ENCODE data around the gene ARV1. TPM values are rescaled to one million over a fixed set of nuclear protein-coding genes. Genes with fewer than 3 reads are reported as not detected.

Gene ARV1
- polyA plus RNA-seq, 1 donor from 2014 or later, result 63.4 TPM

DNA sequence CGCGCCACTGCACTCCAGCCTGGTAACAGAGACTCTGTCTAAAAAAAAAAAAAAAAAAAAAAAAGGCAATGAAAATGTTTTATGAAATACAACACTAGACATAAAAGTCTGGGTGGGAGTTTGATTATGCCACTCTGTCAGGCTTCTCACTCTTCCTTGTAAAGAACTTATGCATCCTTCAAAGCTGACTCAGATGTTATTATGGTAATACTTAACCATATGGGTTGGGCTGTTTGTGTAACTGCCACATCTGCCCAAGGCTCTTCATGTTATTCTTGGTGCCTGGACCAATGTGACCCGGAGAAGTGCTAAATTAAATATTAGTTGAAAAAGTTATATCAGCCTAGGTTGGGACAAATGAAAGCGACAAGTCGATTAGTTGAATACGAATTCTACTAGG is 37.3 kb downstream of the ARV1 start:
- no peaks in the 10 kb centered on the region for H3K27me3 ChIP-seq (ENCODE audit: insufficient read depth, low read depth, low read length)
- no peaks in the 10 kb centered on the region for H3K36me3 ChIP-seq (ENCODE audit: insufficient read depth, low read length)
- H3K79me2 ChIP-seq (replicated peaks; ENCODE audit: insufficient read depth, low read length), result no peaks in the 10 kb centered on the region
- H3F3A ChIP-seq (ENCODE audit: insufficient read depth, low read length, poor library complexity, severe bottlenecking), result no peaks in the 10 kb centered on the region
- no peak overlapping the region for H3K9ac ChIP-seq (ENCODE audit: low read length)
- no peak overlapping the region for H3K27ac ChIP-seq (ENCODE audit: low read length)
- H4K20me1 ChIP-seq (ENCODE audit: insufficient read depth), result no peaks in the 10 kb centered on the region
- no peak overlapping the region for H2AFZ ChIP-seq (ENCODE audit: low read depth, low read length)
- H3K9me2 ChIP-seq (ENCODE audit: insufficient read depth, low read length), result no peaks in the 10 kb centered on the region
- TF ChIP-seq MXI1 (conservative IDR thresholded peaks at IDR 0.05; ENCODE audit: poor library complexity, severe bottlenecking) (no peak), RAD21 (conservative IDR thresholded peaks at IDR 0.05) (no peak)
- H3K4me2 ChIP-seq (ENCODE audit: low read length), result no peak overlapping the region
- H3K4me3 ChIP-seq (ENCODE audit: low read length), result no peak overlapping the region
- no peaks in the 10 kb centered on the region for H3K9me3 ChIP-seq (ENCODE audit: low read length)

GRCh38 chr1:231016966-231017365 is 38.1 kb downstream of the ARV1 start:
- Histone ChIP-seq H3K79me2 (replicated peaks; ENCODE audit: insufficient read depth, low read length) (no peaks in the 10 kb centered on the region), H3K4me2 (ENCODE audit: low read length) (no peak overlapping the region), H3K9me2 (ENCODE audit: insufficient read depth, low read length) (no peaks in the 10 kb centered on the region), H2AFZ (ENCODE audit: low read depth, low read length) (no peak overlapping the region), H3F3A (ENCODE audit: insufficient read depth, low read length, poor library complexity, severe bottlenecking) (no peaks in the 10 kb centered on the region), H3K9ac (ENCODE audit: low read length) (no peak overlapping the region), H3K4me3 (ENCODE audit: low read length) (no peak overlapping the region), H4K20me1 (ENCODE audit: insufficient read depth) (no peaks in the 10 kb centered on the region), H3K27me3 (ENCODE audit: insufficient read depth, low read depth, low read length) (no peaks in the 10 kb centered on the region), H3K27ac (ENCODE audit: low read length) (no peak overlapping the region), H3K36me3 (ENCODE audit: insufficient read depth, low read length) (no peaks in the 10 kb centered on the region), H3K9me3 (ENCODE audit: low read length) (no peaks in the 10 kb centered on the region)
- TF ChIP-seq MXI1 (conservative IDR thresholded peaks at IDR 0.05; ENCODE audit: poor library complexity, severe bottlenecking) (no peak), POLR2AphosphoS5 (IDR thresholded peaks at IDR 0.05) (no peak), TAF1 (IDR thresholded peaks at IDR 0.05; ENCODE audit: low read depth) (no peak), RAD21 (conservative IDR thresholded peaks at IDR 0.05) (no peak), SMC3 (conservative IDR thresholded peaks at IDR 0.05; ENCODE audit: poor library complexity) (no peak), EP300 (conservative IDR thresholded peaks at IDR 0.05; ENCODE audit: poor library complexity, severe bottlenecking) (no peak), EZH2 (IDR thresholded peaks at IDR 0.05; ENCODE audit: borderline replicate concordance, insufficient read depth, low read length, poor library complexity, severe bottlenecking) (no peak), CTCF (IDR thresholded peaks at IDR 0.05; ENCODE audit: poor library complexity, severe bottlenecking) (no peak)
- TF ChIP-seq, protein P1, sequence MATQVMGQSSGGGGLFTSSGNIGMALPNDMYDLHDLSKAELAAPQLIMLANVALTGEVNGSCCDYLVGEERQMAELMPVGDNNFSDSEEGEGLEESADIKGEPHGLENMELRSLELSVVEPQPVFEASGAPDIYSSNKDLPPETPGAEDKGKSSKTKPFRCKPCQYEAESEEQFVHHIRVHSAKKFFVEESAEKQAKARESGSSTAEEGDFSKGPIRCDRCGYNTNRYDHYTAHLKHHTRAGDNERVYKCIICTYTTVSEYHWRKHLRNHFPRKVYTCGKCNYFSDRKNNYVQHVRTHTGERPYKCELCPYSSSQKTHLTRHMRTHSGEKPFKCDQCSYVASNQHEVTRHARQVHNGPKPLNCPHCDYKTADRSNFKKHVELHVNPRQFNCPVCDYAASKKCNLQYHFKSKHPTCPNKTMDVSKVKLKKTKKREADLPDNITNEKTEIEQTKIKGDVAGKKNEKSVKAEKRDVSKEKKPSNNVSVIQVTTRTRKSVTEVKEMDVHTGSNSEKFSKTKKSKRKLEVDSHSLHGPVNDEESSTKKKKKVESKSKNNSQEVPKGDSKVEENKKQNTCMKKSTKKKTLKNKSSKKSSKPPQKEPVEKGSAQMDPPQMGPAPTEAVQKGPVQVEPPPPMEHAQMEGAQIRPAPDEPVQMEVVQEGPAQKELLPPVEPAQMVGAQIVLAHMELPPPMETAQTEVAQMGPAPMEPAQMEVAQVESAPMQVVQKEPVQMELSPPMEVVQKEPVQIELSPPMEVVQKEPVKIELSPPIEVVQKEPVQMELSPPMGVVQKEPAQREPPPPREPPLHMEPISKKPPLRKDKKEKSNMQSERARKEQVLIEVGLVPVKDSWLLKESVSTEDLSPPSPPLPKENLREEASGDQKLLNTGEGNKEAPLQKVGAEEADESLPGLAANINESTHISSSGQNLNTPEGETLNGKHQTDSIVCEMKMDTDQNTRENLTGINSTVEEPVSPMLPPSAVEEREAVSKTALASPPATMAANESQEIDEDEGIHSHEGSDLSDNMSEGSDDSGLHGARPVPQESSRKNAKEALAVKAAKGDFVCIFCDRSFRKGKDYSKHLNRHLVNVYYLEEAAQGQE (IDR thresholded peaks at IDR 0.05; ENCODE audit: borderline replicate concordance), result no peak

DNA sequence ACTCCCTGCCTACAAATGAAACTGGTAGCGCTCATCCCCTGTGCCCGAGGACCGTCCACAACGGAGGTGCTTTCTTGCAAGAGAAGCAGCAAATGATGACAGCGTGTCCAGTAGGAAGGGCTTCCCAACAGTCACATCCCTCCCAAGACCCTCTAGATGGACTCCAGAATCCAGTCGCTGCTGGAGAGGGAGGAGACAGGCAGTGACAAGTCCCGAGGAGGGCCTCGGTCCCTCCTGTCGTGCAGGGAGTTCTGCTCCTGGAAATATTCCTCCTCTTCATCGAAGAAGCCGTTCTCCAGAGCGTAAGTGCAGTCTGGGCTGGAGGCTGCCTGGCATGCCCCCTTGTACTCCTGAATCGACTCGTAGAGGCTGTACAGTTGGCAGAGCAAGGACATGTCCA is 40.8 kb downstream of the ARV1 start:
- TF ChIP-seq RAD21 (conservative IDR thresholded peaks at IDR 0.05) (no peak), EP300 (conservative IDR thresholded peaks at IDR 0.05; ENCODE audit: poor library complexity, severe bottlenecking) (no peak), SMC3 (conservative IDR thresholded peaks at IDR 0.05; ENCODE audit: poor library complexity) (no peak), TAF1 (IDR thresholded peaks at IDR 0.05; ENCODE audit: low read depth) (no peak), CTCF (IDR thresholded peaks at IDR 0.05; ENCODE audit: poor library complexity, severe bottlenecking) (no peak), POLR2AphosphoS5 (IDR thresholded peaks at IDR 0.05) (no peak), MXI1 (conservative IDR thresholded peaks at IDR 0.05; ENCODE audit: poor library complexity, severe bottlenecking) (no peak), EZH2 (IDR thresholded peaks at IDR 0.05; ENCODE audit: borderline replicate concordance, insufficient read depth, low read length, poor library complexity, severe bottlenecking) (no peak)
- TF ChIP-seq, protein P1 (IDR thresholded peaks at IDR 0.05; ENCODE audit: borderline replicate concordance), result no peak
- H2AFZ ChIP-seq (ENCODE audit: low read depth, low read length), result no peak overlapping the region
- no peak overlapping the region for H3K27ac ChIP-seq (ENCODE audit: low read length)
- H3K4me2 ChIP-seq (ENCODE audit: low read length), result no peak overlapping the region
- no peak overlapping the region for H3K9ac ChIP-seq (ENCODE audit: low read length)
- no peaks in the 10 kb centered on the region for H3K9me2 ChIP-seq (ENCODE audit: insufficient read depth, low read length)
- no peak overlapping the region for H3K4me3 ChIP-seq (ENCODE audit: low read length)
- H3K36me3 ChIP-seq (ENCODE audit: insufficient read depth, low read length), result no peaks in the 10 kb centered on the region
- no peaks in the 10 kb centered on the region for H3K79me2 ChIP-seq (replicated peaks; ENCODE audit: insufficient read depth, low read length)
- no peaks in the 10 kb centered on the region for H3F3A ChIP-seq (ENCODE audit: insufficient read depth, low read length, poor library complexity, severe bottlenecking)
- no peaks in the 10 kb centered on the region for H3K27me3 ChIP-seq (ENCODE audit: insufficient read depth, low read depth, low read length)
- H3K9me3 ChIP-seq (ENCODE audit: low read length), result no peaks in the 10 kb centered on the region
- H4K20me1 ChIP-seq (ENCODE audit: insufficient read depth), result no peaks in the 10 kb centered on the region
